Stimulated activated CD8-positive, alpha-beta memory T cell treated with anti-CD3 and anti-CD28 coated beads, Interleukin-4, amount 100 ng/mL, for 4 hours (primary cell): ENCODE results near the gene B4GALT6.
"Not testable (repeated sequence)": the region's sequence is repeated elsewhere in the genome, so short reads cannot be mapped to it uniquely, and the experiment has no call there.

Experiments
- DNase-seq, 2 donors: peaks; one replicate each; pipeline ENCODE4 v3.0.0-alpha.2; 2020; ENCODE audit warnings: low read depth in 2 of 2, low spot score in 1 of 2

Gene B4GALT6, protein sequence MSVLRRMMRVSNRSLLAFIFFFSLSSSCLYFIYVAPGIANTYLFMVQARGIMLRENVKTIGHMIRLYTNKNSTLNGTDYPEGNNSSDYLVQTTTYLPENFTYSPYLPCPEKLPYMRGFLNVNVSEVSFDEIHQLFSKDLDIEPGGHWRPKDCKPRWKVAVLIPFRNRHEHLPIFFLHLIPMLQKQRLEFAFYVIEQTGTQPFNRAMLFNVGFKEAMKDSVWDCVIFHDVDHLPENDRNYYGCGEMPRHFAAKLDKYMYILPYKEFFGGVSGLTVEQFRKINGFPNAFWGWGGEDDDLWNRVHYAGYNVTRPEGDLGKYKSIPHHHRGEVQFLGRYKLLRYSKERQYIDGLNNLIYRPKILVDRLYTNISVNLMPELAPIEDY

GRCh38 chr18:31684279-31685096 lies at the start of gene B4GALT6:
TSS of gene B4GALT6 (minus strand) at chr18:31684581. CDS start at chr18:31684426, 155 bp downstream.
- no peak for DNase-seq

- no peak for DNase-seq
Observed at GRCh38 chr18:31731628-31732027, 47.2 kb upstream of the B4GALT6 start.

DNA sequence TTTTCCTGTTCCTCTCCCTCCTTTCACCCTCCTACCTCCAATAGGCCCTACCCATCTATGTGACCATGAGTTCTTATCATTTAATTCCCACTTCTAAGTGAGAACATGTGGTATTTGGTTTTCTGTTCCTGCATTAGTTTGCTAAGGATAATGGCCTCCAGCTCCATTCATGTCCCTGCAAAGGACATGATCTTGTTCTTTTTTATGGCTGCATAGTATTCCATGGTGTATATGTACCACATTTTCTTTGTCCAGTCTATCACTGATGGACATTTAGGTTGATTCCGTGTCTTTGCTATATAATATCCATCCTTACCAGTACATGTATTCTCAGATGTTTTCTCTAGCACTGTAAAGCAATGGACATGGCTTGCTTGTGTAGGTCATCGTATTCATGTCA lies 44.8 kb upstream of the B4GALT6 start:
- not testable (repeated sequence) for DNase-seq

DNA sequence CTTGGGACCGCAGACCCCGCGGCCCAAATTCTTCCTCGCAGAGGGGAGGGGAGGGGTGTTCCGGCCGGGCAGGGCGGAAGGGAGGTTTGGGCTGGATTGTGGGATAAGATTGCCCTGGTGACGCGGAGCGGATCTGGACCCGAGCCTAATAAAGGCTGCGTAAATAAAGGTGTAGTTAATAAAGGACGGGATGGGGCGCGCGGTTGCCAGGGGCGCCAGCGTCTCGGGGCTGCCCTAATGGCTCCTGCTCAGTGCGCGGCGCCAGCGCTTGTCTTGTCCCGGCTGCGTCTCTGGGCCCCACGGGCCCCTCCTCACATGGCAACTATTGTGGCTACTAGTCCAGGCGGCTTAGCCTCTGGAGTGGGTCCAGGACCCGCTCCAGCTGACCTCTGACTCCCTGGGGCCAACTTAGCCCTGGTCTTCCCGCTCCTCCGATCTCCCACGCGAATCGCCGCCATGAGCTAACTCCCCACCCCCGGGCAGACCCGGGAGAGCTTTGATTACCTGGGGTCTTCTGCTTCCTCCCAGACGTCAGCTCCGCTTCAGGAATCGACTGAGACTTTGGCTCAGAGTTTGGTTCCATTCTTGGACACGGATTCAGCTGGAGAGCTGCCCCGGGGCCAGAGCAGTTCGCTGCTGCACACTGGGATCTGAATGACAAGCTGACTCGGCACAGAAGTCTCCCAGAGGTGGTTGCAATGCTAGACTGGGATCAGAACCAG lies 39.8 kb upstream of the B4GALT6 start:
- DNase-seq = no peak

- DNase-seq = no peak
Observed at GRCh38 chr18:31723639-31723989, 39.2 kb upstream of the B4GALT6 start.

DNA sequence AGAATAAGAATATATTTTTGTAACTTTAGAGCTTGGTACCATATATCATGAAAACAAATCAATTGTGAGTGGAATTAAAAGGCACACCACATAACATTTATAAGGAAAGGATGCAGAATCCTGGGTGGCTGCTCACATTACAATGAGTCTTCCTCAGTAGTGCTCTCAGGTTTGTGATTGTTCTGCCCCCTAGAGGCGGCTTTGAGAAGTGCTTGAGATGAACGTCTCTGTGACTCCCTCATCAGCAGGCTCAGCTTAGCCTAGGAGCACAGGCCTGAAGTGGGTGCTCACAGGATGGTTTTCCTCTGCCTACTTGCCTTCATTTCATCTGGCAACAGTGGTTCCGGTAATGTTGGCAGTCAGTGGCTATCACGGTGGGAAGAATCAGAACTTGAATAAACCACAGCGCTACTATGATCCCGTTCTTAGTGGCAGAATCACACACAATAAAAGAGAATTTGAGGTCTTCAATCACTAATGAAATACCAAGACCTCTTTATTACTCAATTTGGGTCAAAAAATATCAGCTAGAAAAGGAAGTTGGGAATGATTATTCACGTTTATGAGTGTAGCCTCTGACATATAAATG lies 38.1 kb upstream of the B4GALT6 start:
- peak; percentile 32 to 47 for DNase-seq

- DNase-seq = no peak
Observed at GRCh38 chr18:31721601-31722000, 37.2 kb upstream of the B4GALT6 start.

- no peak for DNase-seq
Observed at GRCh38 chr18:31720867-31721266, 36.5 kb upstream of the B4GALT6 start.

DNA sequence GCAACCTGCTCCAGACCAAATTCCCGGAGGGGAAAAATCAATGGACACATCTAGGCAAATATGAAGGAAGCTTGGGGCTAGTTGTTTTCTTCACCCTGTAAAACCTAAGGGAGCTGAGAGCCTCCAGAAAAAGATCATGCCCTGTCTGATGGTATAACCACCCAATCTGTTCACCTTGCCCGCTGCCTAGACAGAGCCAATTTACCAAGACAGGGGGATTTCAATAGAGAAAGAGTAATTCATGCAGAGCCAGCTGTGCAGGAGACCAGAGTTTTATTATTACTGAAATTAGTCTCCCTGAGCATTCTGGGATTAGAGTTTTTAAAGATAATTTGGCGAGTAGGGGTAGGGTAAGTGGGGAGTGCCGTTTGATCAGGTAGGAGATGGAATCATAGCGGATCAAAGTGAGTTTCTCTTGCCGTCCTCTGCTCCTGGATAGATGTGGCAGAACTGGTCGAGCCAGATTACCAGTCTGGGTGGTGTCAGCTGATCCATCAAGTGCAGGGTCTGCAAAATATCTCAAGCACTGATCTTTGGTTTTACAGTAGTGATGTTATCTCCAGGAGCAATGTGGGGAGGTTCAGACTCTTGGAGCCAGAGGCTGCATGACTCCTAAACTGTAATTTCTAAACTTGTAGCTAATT lies 35.1 kb upstream of the B4GALT6 start:
- DNase-seq = no peak

GRCh38 chr18:31718386-31718785 lies 34.0 kb upstream of the B4GALT6 start:
- DNase-seq = no peak

DNA sequence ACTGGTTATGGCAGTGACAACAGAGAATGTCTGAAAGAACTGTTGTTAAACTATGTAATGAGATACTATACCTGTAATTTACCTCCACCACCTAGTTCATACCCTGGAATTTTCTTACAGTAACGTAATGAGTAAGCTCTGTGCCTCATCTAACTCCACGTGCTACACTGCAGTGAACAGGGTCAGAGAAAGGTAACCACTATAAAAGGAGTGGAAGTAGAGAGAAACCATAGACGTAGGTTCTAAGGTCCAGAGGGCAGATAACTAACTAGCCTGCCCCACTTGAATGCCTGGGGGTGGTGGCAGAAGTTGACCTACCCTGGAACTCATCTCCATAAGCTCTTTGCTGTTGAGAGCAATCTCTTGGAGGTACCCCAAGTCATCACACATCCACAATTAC lies 32.0 kb upstream of the B4GALT6 start:
- DNase-seq = no peak

- DNase-seq = no peak
Observed at GRCh38 chr18:31711365-31712172, 27.2 kb upstream of the B4GALT6 start.

- no peak for DNase-seq
Observed at GRCh38 chr18:31710826-31711225, 26.4 kb upstream of the B4GALT6 start.

- no peak for DNase-seq
Observed at GRCh38 chr18:31707815-31708214, 23.4 kb upstream of the B4GALT6 start.

GRCh38 chr18:31702449-31702848 lies 18.1 kb upstream of the B4GALT6 start:
- no peak for DNase-seq

DNA sequence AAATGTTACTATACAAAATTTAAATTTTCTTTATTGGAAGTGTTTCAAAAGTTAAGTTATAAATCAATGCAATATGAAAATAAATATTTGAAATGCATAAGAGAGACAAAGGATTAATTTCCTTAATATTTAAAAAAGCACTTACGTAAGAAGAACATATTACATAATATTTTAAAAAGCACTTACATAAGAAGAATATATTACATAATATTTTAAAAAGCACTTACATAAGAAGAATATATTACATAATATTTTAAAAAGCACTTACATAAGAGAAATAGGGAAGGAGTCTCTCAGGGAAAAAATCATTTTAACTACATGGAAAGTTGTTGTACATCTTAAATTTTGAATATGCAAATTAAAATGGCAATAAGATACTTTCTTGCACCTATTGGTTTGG lies 17.4 kb upstream of the B4GALT6 start:
- DNase-seq = no peak

DNA sequence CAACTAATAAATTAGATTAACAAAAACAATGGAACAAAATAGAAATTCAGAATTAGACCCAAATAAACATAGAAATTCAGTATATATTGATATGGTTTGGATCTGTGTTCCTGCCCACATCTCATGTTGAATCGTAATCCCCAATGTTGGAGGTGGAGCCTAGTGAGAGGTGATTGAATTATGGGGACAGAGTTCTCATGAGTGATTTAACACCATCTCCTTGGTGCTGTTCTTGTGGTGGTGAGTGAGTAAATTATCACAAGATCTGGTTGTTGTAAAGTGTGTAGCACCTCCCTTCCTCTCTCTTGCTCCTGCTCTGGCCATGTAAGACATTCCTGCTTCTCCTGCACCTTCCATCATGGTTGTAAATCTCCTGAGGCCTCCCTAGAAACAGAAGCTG lies 16.6 kb upstream of the B4GALT6 start:
- DNase-seq = no peak

GRCh38 chr18:31697351-31698298 lies 13.2 kb upstream of the B4GALT6 start:
- no peak for DNase-seq

GRCh38 chr18:31695989-31696388 lies 11.6 kb upstream of the B4GALT6 start:
- no peak for DNase-seq
